Measurements from ENCODE around the gene SLIT3. TPM values are rescaled to one million over a fixed set of nuclear protein-coding genes. Genes with fewer than 3 reads are reported as not detected.

Gene SLIT3
- polyA plus RNA-seq, 4 donors: 46.4 to 82.0 (median 57.9) TPM

DNA sequence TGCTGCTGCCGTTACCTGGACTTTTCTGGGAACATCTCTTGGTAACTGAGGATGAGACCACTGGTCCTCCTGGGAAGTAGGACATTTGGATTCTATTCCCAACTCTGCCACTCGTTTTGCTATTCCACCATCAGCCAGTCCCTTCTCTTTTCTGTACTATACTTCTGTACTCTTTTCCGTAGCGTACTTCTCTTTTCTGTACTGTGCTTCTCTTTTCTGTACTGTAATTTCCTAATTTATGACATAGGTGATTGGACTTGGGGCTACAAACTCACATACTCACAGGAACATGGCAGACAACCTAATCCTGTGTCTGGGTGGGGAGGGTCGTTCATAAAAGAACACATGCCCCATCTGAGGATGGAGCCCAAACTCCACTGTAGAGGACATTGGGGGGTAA, 386.4 kb downstream of the SLIT3 start:
- no peak for DNase-seq (ENCODE audit: low read depth in 4 of 4, low spot score in 3 of 4)

DNA sequence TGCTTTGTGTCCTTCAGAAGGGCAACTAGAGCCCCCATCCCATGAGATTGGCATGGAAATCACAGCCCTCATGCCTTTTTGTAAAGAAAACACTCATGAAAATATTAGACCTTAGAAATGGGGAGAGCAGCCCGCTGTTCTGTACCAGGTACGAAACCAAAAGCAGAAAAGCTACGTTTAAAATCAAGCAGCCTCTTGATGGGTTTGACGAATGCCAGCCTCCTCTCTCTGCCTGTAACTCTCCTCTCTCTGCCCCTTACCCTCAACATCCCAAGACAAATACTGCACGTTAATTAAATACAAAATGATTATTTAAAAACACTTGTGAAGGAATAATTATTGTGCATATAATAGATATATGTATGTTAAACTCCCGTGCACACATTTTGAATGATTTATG, 390.1 kb downstream of the SLIT3 start:
- DNase-seq (ENCODE audit: low read depth in 4 of 4, low spot score in 3 of 4): no peak

DNA sequence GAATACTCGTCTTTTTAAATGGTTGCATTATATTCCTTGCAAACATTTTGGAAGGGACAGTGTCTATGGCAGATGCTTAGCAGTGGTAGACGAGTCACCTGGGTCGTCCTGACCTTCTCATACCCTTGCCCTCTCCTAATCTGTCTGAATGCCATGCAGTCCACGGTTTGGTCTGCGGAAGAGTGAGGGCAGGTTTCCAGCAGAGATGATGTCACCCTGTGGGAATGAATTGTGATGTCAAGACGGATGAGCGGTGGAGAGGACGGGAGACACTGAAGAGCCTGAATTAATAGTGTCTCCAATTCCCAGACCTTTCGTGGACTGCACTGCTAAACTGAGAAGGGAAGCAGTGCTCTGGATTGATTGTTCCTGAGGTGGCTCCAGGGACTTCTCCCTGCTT, 392.7 kb downstream of the SLIT3 start:
- DNase-seq (ENCODE audit: low read depth in 4 of 4, low spot score in 3 of 4): no peak

DNA sequence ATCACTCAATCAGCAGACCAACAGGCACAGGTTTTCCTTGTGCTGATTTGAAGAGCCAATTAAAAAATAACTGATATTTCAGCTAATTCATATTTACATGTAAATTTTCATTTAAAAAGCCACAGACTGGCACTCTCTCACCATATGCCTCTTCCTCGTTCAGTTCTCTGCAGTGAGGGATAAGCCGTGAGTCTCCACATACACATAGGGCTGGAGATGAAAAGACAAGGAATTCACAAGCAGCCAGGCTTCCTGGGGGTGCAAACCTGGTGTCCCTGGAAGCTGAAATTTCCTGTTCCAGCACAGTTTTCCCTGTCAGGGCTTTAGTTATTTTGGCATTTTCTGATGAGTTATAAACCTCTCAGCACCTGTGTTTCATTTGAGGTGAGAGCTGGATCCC, 397.9 kb downstream of the SLIT3 start:
- no peak for DNase-seq (ENCODE audit: low read depth in 4 of 4, low spot score in 3 of 4)

GRCh38 chr5:168899673-168900072, 401.3 kb downstream of the SLIT3 start:
- DNase-seq (ENCODE audit: low read depth in 4 of 4, low spot score in 3 of 4): no peak

GRCh38 chr5:168899264-168899663, 401.7 kb downstream of the SLIT3 start:
- no peak for DNase-seq (ENCODE audit: low read depth in 4 of 4, low spot score in 3 of 4)

DNA sequence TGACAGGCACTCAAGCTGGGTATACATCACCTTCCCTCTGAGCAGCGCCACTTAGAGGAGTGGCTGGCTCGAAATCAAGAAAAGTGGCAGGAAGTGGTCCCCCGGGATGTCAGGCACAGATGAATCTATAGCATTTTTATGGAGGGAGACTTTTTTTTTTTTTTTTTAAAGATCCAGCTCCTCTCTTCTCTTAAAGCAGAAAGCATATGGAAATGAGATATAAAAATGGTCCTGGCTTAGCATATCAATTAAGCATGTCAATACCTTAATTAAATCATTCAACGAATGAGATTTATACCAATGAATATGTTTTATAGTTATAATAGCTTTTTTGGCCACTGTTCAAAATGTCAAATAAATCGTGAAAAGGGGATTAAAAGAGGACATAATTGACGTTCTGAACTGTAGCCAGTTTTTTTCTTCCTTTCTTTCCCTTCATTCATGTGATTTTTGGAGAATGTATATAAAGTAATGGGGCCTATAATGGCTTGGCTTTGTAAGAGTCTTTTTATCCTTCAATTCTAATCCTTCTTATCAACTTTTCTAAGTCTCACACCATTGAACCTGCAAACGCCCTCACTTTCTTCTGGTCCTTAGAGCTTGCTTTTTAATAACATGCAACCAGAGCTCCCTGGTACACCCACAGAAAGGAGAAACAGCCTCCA, 402.6 kb downstream of the SLIT3 start:
- no peak for DNase-seq (ENCODE audit: low read depth in 4 of 4, low spot score in 3 of 4)

DNA sequence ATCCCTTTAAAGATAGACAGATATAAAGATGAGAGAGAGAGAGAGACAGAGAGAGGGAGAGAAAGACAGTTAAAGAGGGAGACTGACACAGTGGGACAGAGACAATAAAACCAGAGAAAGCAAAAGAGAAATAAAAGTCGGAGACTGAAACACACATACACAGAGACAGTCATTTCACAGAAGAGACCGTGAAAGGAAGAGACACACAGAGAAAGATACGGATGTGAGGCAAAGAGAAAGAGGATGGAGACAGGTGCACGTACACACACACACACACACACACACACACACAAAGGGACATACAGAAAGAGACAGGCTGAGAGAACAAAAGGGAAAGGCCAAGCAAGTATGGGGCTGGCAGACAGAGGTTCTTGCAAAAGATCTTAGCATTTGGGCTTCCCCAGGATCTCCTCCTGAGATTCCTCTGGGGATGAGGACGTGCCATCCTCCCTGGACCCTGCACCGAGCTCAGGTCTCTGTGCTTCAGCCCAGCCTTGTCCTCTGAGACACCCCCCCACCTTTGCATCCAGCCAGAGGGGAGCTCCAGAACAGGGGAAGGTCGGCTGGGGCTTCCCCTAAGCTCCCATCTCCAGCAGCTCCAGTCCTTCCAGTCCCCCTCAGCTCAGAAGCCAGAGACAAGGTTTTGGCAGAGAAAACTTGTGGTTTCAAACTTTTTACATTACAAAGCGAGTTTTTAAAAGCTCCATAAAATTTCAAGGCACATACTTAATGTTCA, 403.4 kb downstream of the SLIT3 start:
- no peak for DNase-seq (ENCODE audit: low read depth in 4 of 4, low spot score in 3 of 4)

GRCh38 chr5:168895295-168896071, 405.5 kb downstream of the SLIT3 start:
- no peak for DNase-seq (ENCODE audit: low read depth in 4 of 4, low spot score in 3 of 4)

- no peak for DNase-seq (ENCODE audit: low read depth in 4 of 4, low spot score in 3 of 4)
Measured at GRCh38 chr5:168893283-168893682, 407.7 kb downstream of the SLIT3 start.

DNA sequence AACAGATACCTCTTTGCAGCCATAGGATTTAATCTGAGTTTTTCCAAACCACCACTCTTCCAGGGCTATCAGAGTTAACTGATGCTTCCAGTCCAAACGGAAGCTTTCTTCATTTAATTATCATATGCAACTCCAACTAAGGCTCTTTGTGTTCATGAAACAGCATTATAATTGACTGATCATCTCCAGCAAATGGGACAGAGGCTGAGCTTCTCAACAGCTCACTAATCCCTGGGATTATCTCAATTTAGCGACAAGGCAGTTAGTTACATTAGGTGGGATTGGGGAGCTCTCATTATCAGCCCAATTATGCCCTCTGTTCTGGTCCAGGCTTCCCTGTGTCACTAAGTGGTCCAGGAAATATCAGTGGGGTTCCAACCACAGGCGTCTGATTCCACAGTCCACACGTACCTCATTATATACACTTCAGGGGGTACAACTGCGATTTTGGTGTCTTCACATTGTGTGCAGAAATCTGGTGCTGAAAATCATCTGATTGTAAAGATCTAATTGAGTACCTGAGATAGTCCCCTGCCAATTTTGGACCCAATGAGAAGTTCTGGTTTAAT, 408.2 kb downstream of the SLIT3 start:
- no peak for DNase-seq (ENCODE audit: low read depth in 4 of 4, low spot score in 3 of 4)

- DNase-seq (ENCODE audit: low read depth in 4 of 4, low spot score in 3 of 4): no peak
Measured at GRCh38 chr5:168890816-168891812, 409.8 kb downstream of the SLIT3 start.

- DNase-seq (ENCODE audit: low read depth in 4 of 4, low spot score in 3 of 4): no peak
Measured at GRCh38 chr5:168889039-168889438, 411.9 kb downstream of the SLIT3 start.

- DNase-seq (ENCODE audit: low read depth in 4 of 4, low spot score in 3 of 4): no peak
Measured at GRCh38 chr5:168887931-168888330, 413.0 kb downstream of the SLIT3 start.

DNA sequence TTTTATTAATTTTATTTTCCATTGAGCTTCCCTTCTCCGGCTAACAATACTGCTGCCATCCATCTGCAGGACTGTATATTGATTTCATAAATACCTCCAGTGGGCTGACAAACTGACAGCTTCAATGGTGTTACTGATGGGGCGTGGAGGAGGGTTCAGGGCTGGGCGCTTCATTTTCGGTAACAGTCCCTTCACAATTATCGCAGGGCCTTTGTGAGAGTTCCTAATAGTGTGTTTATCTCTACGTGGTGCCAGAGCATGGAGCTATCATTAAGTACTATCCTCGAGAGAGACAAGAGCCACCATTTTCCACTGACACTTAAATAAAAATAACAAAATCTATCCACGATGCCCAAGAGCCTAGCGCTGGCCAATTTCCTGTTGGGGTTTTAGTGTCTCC, 414.8 kb downstream of the SLIT3 start:
- no peak for DNase-seq (ENCODE audit: low read depth in 4 of 4, low spot score in 3 of 4)

DNA sequence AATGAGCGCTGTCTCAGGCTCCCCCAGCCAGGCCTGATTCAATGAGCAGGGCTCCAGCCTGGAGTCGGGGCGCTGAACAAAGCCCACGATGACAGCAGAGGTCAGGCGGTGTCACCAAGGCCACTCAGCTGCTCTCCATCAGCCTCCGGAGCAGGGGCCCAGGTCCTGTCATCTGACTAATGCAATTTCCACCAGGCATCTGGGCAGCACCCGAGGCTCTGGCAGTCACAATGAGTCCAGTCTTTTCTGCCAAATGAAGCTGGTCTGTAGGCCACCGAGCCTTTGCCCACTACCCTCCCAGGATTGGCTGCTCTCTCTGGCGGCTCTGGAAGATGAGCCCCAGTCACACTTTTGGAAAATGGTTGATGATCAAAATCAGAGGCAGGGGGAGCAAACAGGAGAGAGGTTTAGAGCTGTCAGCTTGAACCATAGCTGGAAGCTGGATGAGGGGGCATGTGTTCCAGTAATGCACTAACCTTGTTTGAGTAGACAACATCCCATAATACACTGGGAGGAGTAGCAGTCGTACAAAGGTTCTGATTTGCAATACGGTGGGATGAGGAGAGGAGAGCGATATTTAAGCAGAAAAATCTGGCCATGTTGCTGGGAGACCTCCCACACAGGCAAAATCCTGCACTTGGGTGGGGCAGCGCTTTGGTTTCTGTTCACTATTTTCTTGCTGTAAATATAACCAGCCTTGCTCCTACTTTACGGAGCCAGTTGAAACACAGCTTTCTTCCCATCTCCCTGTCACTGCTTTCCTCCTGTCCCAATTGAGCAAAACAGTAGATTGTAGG, 415.4 kb downstream of the SLIT3 start:
- no peak for DNase-seq (ENCODE audit: low read depth in 4 of 4, low spot score in 3 of 4)

DNA sequence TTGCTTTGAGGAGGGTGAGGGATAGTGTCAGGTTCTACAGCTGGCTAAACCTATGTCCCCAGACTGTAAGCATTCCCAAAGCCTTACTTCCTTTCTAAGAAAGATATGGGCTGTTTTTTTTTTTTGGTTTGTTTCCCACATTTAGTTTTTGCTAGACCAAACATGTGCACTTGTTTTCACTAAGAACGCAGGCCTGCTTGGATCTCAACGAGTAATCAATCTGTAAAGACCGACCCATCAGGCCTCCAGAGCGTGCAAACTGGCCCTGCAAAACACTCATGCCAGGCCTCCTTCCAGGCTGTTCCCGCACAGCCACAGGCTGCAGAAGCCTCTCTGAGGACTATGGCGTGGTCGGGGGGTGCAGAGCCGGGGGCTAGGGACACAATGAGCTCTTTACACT, 416.9 kb downstream of the SLIT3 start:
- no peak for DNase-seq (ENCODE audit: low read depth in 4 of 4, low spot score in 3 of 4)

GRCh38 chr5:168883281-168883741, 417.6 kb downstream of the SLIT3 start:
- DNase-seq (ENCODE audit: low read depth in 4 of 4, low spot score in 3 of 4): no peak

- DNase-seq (ENCODE audit: low read depth in 4 of 4, low spot score in 3 of 4): no peak
Measured at GRCh38 chr5:168882283-168882682, 418.7 kb downstream of the SLIT3 start.
